Smooth muscle cell of the brain vasculature (primary cell): ENCODE results near the gene TACC3.
"Not testable (repeated sequence)": the region's sequence is repeated elsewhere in the genome, so short reads cannot be mapped to it uniquely, and the experiment has no call there.

Source experiments
- DNase-seq: peaks from one replicate; pipeline ENCODE4 v3.0.0-alpha.2; 2012; ENCODE audit warnings: low read depth, low spot score

Gene TACC3

GRCh38 chr4:1721003-1721665, at the start of gene TACC3, which contains the start of gene TMEM129:
Gene TACC3, plus strand, starts transcription at chr4:1721521. Its CDS starts 1,901 bp downstream, at chr4:1723422.
Gene TMEM129, minus strand, starts transcription at chr4:1721323. Its CDS starts 486 bp downstream, at chr4:1720837.
- DNase-seq: peak; percentile 73

- no peak for DNase-seq
Measured at GRCh38 chr4:1673671-1674070, 47.6 kb upstream of the TACC3 start.

DNA sequence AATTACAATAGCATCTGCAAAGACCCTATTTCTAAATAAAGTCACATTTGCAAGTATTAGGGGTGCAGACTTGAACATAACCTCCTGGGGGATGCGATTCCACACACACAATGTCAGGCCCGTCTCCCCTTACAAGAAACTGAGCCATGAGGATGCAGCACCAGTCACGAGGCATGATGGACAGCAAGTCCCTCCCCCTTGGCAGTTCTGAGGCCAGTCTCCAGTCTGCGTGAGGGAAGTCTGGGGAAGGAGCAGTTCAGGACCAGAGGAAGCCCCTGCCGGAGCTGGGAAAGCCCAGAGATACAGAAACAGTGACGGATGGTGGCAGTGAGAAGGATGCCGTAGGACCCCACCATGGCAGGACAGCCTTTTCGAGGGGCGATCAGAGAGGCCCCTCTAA, 46.6 kb upstream of the TACC3 start:
- DNase-seq: no peak

- DNase-seq: no peak
Measured at GRCh38 chr4:1675136-1675801, 46.1 kb upstream of the TACC3 start.

GRCh38 chr4:1675802-1676137, 45.6 kb upstream of the TACC3 start:
- no peak for DNase-seq

GRCh38 chr4:1676605-1677525, 44.5 kb upstream of the TACC3 start:
- no peak for DNase-seq

DNA sequence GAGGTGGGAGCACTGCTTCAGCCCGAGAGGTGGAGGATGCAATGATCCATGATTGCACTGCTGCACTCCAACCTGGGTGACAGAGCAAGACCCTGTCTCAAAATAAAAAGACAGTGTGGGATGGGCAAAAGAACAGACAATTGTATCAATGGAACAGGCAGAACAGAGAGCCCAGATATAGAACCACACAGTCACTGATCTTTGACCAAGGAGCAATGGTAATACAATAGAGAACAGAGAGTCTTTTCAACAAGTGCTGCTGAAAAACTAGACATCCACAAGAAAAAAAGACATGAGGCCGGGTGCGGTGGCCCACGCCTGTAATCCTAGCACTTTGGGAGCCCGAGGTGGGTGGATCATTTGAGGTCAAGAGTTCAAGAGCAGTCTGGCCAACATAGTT, 43.1 kb upstream of the TACC3 start:
- DNase-seq: no peak

DNA sequence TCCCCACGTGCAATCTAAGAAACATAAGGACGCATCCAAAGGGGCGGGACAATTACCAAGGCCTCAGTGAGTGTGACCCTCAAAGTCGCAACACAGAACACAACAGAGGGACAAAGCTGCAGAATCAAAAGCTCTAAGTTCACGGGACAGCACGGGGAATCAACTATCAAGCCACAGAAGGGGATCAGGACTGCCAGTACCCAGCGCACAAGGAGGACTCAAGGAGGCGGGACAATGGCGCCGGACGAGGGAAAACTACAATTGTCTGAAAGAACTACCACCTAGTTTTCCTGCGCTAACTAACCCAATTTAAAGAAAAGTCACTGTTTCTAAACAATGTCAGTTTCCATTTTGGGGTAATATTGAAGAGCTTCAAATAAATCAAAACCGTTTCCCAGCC, 38.5 kb upstream of the TACC3 start:
- no peak for DNase-seq

DNA sequence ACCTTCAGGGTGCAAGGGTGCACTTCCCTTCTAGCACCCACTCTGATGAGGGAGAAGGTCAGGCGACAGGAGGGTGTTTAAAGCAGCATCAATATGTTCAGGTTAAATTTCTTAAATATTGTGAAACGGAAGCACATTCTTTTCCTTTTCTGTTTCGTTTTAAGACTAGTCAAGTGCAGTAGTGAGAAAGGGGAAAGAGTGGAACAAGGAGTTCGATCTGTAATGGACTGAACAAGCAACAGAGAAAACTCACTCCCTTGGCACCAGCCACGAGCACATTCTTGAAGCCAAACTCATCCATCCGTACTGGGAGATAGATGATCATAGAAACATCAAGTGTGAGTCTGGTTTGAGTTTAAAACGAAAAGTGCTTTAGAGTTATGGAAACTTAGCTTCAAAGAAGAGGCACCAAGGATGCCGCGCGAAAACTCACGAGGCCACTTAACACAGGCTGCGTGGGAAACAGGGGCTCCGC, 38.0 kb upstream of the TACC3 start:
- peak; percentile 43 for DNase-seq

DNA sequence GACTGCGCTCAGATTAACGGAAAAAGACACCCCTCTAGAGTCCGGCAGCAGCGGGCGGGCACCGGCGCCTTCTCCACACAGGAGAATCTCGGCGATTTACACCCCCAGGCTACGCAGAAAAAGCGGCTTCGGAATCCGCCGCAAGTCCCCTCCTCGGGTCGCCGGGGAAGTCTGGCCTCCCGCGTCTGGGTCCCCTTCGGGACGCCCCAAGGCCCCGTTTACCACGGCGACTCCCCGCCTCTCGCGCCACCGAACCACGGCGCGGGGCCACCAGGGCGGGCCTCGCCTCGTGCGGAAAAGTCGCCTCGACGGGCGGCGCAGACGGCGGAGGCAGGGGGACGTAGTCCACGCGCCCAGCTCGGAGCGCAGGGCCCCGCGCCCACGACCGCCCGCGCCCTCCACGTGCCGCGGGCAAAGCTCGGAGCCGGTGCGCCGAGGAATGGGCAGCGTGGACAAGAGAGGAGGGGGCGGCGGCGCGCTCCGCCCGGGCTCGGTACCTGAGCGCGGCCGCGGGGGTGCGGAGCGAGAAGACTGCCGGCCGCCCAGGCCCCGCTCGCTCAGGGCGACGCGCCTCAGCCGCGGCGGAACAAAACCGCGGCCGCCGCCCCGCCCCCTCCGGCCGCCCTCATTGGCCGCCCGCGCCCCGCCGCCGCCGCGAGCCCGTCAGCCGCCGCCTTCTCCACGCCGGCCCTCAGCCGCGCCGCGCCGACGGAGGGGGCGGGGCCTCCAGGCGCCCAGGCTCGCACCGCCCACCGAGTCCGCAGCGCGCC, 37.4 kb upstream of the TACC3 start, which contains the start of gene FAM53A:
Gene FAM53A, minus strand, starts transcription at position 578 of the 770 bp plus-strand sequence. CDS start 15,572 bp downstream, outside the sequence.
- peak; percentile 58 for DNase-seq

GRCh38 chr4:1684506-1685234, 36.7 kb upstream of the TACC3 start:
- no peak for DNase-seq

GRCh38 chr4:1685235-1686150, 35.8 kb upstream of the TACC3 start:
- no peak for DNase-seq

DNA sequence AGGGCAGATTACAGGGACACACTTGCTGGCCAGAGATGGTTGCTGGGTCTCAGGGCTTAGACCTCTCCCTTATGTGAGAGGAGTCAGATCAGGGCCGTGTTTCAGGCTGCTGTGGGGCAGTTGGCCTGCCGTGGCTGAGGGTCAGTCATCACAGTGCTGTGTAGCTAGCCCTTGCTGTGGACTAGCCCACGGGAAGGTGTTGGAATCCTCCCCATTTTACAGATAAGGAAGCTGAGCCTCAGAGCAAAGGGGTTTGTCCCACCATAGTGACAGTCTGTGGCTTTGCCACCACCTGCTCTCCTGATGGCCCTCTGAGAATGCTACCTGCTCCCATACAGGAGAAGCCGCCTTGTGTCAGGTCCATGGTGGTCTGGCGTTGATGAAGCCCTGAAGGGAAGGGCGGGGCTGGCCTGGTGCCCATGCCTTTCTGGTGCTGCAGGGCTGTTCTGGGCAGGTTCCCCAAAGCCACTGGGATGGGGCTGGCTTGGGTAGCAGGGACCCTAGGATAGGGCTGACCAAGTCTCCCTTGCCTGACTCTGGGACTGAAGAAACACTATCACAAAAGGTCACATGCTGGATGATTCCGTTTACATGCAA, 34.8 kb upstream of the TACC3 start:
- DNase-seq: no peak

DNA sequence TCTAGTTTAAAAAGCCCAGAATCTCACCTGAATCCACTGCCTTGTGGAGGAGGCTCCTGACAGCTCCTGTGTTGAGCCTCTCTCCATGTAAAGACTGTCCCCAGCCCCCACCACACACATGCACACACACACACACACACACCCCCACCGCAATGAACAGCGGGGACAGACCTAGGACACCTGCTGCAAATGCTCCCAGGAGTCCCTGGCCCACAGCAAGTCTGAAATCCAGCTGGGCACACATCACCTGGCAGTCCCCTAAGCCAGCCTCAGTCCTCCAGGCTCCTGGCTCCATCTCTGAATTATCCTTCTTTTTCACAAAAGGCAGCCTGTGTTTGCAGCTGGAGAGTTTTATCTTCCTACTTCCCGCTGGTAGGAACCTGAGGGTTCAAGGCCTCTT, 30.6 kb upstream of the TACC3 start:
- no peak for DNase-seq

- no peak for DNase-seq
Measured at GRCh38 chr4:1691737-1692373, 29.5 kb upstream of the TACC3 start.

GRCh38 chr4:1693131-1693896, 28.0 kb upstream of the TACC3 start:
- peak; percentile 62 for DNase-seq

DNA sequence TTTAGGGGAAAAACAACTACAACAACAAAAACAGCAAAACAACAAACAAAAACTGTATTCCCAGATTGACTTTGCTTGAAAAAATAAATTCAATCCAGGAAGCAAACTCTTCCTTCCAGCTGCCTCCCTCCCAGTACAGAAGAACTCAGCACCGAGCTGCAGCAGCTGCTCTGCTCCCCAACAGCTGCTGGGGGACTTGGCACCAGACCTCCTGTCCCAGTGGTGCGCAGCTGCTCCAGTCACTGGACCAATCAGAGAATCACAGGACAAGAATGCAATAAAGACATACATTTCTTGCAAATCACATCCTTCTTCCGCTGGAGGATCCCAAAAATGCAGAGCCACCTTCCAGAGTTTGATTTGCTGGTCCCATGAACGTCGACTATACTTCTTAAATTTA, 25.4 kb upstream of the TACC3 start:
- DNase-seq: no peak

GRCh38 chr4:1701671-1702070, 19.6 kb upstream of the TACC3 start:
- not testable (repeated sequence) for DNase-seq
